Bronchial epithelial cell (primary cell): ENCODE measurements around the gene NKAIN2. TPM values are rescaled to one million over a fixed set of nuclear protein-coding genes. Genes with fewer than 3 reads are reported as not detected.

Experiments
- DNase-seq: peaks from one replicate; pipeline ENCODE4 v3.0.0-alpha.2; 2010; ENCODE audit warnings: low read depth
- FAIRE-seq: peaks from 2 replicates; lab custom pipeline; 2011; peaks lifted over from hg19 to GRCh38; lab: Jason Lieb, UNC
- H3K27me3 ChIP-seq: 2 replicates; pipeline ENCODE4 v1.5.1; 2011; ENCODE audit warnings: low read length; ENCODE audit not compliant: control insufficient read depth, insufficient read depth
- H3K36me3 ChIP-seq: 2 replicates; pipeline ENCODE4 v1.5.1; 2011; ENCODE audit warnings: low read length; ENCODE audit not compliant: control insufficient read depth, insufficient read depth
- H3K4me3 ChIP-seq: 2 replicates; pipeline ENCODE4 v1.5.1; 2011; ENCODE audit warnings: mild to moderate bottlenecking, low read depth, low read length, control low read depth
- total RNA-seq: library from RNA; depleted of rRNA; stranded (reverse); fragments of >200 nt; gene quantifications from 2 replicates; pipeline ENCODE4 v1.2.1, GENCODE V29; 2014
- TF ChIP-seq, protein P1 (sequence below): IDR thresholded peaks from 2 replicates; pipeline ENCODE4 v1.5.1; 2011; ENCODE audit warnings: mild to moderate bottlenecking, moderate library complexity, low read length, control low read depth, inconsistent platforms; ENCODE audit not compliant: insufficient read depth, severe bottlenecking

The NKAIN2 gene
- total RNA-seq, 1 donor from 2014 or later, result under 0.01 TPM

DNA sequence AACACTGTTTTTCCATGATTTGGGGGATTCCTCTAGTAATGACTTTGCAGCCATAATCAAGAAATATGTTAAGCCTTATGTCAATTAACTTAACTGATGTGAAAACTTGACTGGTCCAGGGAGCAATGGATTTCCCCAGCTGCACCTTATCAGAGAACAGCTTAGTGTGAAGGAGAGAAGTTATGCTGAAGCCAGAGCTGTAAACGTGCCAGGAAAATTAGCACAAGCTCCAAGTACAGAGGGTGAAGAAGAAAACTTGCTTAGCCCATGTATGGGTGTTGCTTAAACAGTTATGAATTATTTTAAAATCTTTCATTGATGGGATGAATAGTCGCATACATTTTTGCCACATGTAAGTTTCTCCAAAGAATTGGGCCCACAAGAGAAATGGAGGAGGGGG lies 943.7 kb downstream of the NKAIN2 start:
- DNase-seq, result no peak
- Histone ChIP-seq H3K4me3 (no peak overlapping the region), H3K36me3 (no peaks in the 10 kb centered on the region), H3K27me3 (no peaks in the 10 kb centered on the region)
- no peak for FAIRE-seq
- TF ChIP-seq, protein P1, sequence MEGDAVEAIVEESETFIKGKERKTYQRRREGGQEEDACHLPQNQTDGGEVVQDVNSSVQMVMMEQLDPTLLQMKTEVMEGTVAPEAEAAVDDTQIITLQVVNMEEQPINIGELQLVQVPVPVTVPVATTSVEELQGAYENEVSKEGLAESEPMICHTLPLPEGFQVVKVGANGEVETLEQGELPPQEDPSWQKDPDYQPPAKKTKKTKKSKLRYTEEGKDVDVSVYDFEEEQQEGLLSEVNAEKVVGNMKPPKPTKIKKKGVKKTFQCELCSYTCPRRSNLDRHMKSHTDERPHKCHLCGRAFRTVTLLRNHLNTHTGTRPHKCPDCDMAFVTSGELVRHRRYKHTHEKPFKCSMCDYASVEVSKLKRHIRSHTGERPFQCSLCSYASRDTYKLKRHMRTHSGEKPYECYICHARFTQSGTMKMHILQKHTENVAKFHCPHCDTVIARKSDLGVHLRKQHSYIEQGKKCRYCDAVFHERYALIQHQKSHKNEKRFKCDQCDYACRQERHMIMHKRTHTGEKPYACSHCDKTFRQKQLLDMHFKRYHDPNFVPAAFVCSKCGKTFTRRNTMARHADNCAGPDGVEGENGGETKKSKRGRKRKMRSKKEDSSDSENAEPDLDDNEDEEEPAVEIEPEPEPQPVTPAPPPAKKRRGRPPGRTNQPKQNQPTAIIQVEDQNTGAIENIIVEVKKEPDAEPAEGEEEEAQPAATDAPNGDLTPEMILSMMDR, result no peak

DNA sequence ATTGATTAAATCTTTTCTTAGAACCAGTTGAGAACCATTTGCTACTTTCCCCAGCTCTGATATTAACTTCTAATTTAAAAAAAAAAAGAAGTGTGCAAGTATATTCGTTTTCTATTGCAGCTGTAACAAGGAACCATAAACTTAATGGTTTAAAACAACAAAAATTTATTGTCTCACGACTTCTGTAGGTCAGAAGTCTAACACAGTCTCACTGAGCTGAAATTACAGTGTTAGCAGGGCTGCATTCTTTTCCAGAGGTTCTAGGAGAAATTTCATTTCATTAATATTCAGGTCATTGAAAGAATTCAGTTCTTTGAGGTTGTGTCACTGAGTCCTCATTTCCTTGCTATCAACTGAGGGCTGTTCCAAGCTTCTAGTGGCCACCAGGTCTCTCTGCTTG lies 945.1 kb downstream of the NKAIN2 start:
- no peak for FAIRE-seq
- Histone ChIP-seq H3K36me3 (no peaks in the 10 kb centered on the region), H3K4me3 (no peak overlapping the region), H3K27me3 (no peaks in the 10 kb centered on the region)
- no peak for DNase-seq
- TF ChIP-seq, protein P1, result no peak

DNA sequence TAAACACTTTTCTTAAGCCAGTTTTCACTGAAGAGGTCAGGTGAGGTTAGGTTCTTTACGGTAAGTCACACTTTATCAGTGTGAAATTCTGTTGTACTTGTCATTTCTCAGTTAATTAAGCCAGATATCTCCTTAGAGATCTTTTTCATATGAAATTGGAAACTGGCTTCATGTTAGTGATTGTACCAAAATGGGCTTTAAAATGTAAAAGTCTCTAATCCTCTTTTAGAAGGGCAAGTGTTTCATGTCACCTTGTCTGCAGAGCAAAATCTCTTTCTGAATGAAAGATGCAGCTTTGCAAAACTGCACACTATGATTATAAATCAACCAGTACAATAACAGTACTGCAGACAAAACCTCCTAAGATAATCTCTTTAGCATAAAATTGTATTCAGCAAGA lies 949.3 kb downstream of the NKAIN2 start:
- no peaks in the 10 kb centered on the region for H3K27me3 ChIP-seq
- H3K4me3 ChIP-seq, result no peak overlapping the region
- TF ChIP-seq, protein P1, result no peak
- FAIRE-seq (no peak), DNase-seq (no peak)
- H3K36me3 ChIP-seq, result no peaks in the 10 kb centered on the region

DNA sequence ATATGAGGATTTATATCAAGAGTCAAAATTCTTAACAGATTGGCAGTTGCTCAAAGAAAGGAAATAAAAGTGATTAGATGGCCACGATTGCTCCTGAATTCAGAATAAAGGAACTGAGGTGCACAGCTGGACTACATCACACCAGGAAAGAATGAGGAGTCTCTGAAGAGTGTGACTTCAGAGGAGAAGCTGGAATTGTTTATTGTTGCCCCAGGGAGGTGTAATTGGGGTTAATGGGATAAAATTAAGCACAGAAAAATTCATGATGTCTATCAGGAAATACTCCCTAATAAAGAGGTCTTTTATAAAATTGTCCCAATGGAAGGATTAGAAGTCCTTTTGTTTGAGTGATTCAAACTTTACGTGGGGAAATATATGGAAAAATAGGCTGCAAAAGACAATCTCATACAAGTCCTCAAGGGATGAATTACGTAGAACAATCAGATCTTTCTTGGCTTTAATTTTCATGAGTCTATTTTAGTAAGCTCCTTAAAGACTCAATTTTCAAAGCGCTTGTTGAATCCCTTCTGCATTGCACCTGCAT lies 950.0 kb downstream of the NKAIN2 start:
- TF ChIP-seq, protein P1, result no peak
- DNase-seq (no peak), FAIRE-seq (no peak)
- Histone ChIP-seq H3K4me3 (no peak overlapping the region), H3K36me3 (no peaks in the 10 kb centered on the region), H3K27me3 (no peaks in the 10 kb centered on the region)

DNA sequence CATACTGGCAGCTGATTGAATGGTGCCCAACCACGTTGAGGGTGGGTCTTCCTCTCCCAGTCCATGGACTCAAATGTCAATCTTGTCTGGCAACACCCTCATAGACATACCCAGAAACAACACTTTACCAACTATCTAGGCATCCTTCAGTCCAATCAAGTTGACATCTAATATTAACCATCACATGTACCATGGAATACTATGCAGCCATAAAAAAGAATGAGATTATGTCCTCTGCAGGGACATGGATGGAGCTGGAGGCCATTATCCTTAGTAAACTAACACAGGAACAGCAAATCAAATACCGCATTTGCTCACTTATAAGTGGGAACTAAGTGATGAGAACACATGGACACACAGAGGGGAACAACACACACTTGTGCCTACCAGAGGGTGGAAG lies 951.7 kb downstream of the NKAIN2 start:
- no peaks in the 10 kb centered on the region for H3K27me3 ChIP-seq
- no peak for FAIRE-seq

More for the DNA sequence above, 951.7 kb downstream of the NKAIN2 start:
- H3K4me3 ChIP-seq, result no peak overlapping the region
- no peak for DNase-seq
- H3K36me3 ChIP-seq, result no peaks in the 10 kb centered on the region
- TF ChIP-seq, protein P1, result no peak
